PC-3 (cell line): ENCODE data around the gene MEGF9. TPM values are rescaled to one million over a fixed set of nuclear protein-coding genes. Genes with fewer than 3 reads are reported as not detected.

Experiments used
- ATAC-seq: fragments of 200-7000 bp; cut with Tn5 transposase; 2 replicates; pipeline ENCODE4 v1.9.1; 2020; ENCODE audit warnings: mild to moderate bottlenecking, moderate library complexity
- BruUV-seq: library from RNA; stranded (reverse); fragments of 400-500 nt; replicated peaks from 2 replicates; lab custom pipeline; 2021; lab: Mats Ljungman, UMichigan
- CTCF ChIA-PET: fragments of 300-600 bp; sonication (Branson Sonifier 250); formaldehyde crosslinking; loops from one replicate; lab custom pipeline; 2022; ENCODE audit warnings: antibody characterized with exemption; lab: Charles Lee
- POLR2A ChIA-PET: fragments of 300-600 bp; sonication (Branson Sonifier 250); formaldehyde crosslinking; loops from one replicate; lab custom pipeline; 2022; ENCODE audit warnings: antibody characterized with exemption; ENCODE audit not compliant: unreplicated experiment; lab: Charles Lee
- DNase-seq: peaks from one replicate; pipeline ENCODE4 v3.0.0-alpha.2; 2015
- H2AFZ ChIP-seq: fragments of 300-600 bp; sonication (generic); 2 replicates; pipeline ENCODE4 v1.6.0; 2016; ENCODE audit warnings: antibody characterized with exemption, low read length
- H3F3A ChIP-seq: fragments of 300-600 bp; sonication (generic); one replicate; pipeline ENCODE4 v1.6.0; 2017; ENCODE audit warnings: antibody characterized with exemption, low read length, control low read depth, mild to moderate bottlenecking; ENCODE audit not compliant: unreplicated experiment
- H3K27ac ChIP-seq: fragments of 300-600 bp; sonication (generic); 2 replicates; pipeline ENCODE4 v1.5.1; 2016; ENCODE audit warnings: mild to moderate bottlenecking, low read length
- H3K27me3 ChIP-seq: fragments of 300-600 bp; sonication (generic); 2 replicates; pipeline ENCODE4 v1.6.1; 2016; ENCODE audit warnings: low read length, mixed read lengths
- H3K36me3 ChIP-seq: fragments of 300-600 bp; sonication (generic); 2 replicates; pipeline ENCODE4 v1.6.1; 2016; ENCODE audit warnings: low read depth, mixed run types, low read length, mixed read lengths
- H3K4me1 ChIP-seq: fragments of 300-600 bp; sonication (generic); 2 replicates; pipeline ENCODE4 v1.5.1; 2016; ENCODE audit warnings: low read length; ENCODE audit not compliant: insufficient read depth
- H3K4me2 ChIP-seq: fragments of 300-600 bp; sonication (generic); 2 replicates; pipeline ENCODE4 v1.6.0; 2016; ENCODE audit warnings: low read length
- H3K4me3 ChIP-seq: fragments of 300-600 bp; sonication (generic); 2 replicates; pipeline ENCODE4 v1.5.1; 2016; ENCODE audit warnings: mild to moderate bottlenecking, low read length, mixed read lengths
- H3K79me2 ChIP-seq: fragments of 300-600 bp; sonication (generic); 2 replicates; pipeline ENCODE4 v1.6.1; 2017; ENCODE audit warnings: low read length, mixed read lengths
- H3K9ac ChIP-seq: fragments of 300-600 bp; sonication (generic); 2 replicates; pipeline ENCODE4 v1.6.0; 2016; ENCODE audit warnings: mild to moderate bottlenecking, low read length
- H3K9me2 ChIP-seq: fragments of 300-600 bp; sonication (generic); replicated peaks from 2 replicates; pipeline ENCODE4 v1.6.1; 2016; ENCODE audit warnings: mixed run types, low read length, mixed read lengths
- H3K9me3 ChIP-seq: fragments of 300-600 bp; sonication (generic); 2 replicates; pipeline ENCODE4 v1.6.1; 2016; ENCODE audit warnings: low read length, mixed read lengths
- H4K20me1 ChIP-seq: fragments of 300-600 bp; sonication (generic); 2 replicates; pipeline ENCODE4 v1.6.1; 2016; ENCODE audit warnings: low read length, mixed read lengths
- CTCF ChIP-seq: fragments of 300-600 bp; sonication (generic); conservative IDR thresholded peaks from 2 replicates; pipeline ENCODE4 v1.5.1; 2017; ENCODE audit warnings: antibody characterized with exemption, low read depth, mild to moderate bottlenecking, low read length
- EZH2 ChIP-seq: fragments of 300-600 bp; sonication (generic); IDR thresholded peaks from one replicate; pipeline ENCODE4 v1.6.1; 2017; ENCODE audit warnings: antibody characterized with exemption, mild to moderate bottlenecking, low read length; ENCODE audit not compliant: unreplicated experiment
- EZH2phosphoT487 ChIP-seq: fragments of 300-600 bp; sonication (generic); IDR thresholded peaks from 2 replicates; pipeline ENCODE4 v1.6.1; 2018; ENCODE audit warnings: mild to moderate bottlenecking, antibody characterized with exemption, low read length, borderline replicate concordance
- intact Hi-C: fragments of 100-400 bp; cut with micrococcal nuclease; formaldehyde crosslinking; loops from 2 replicates; pipeline ENCODE4 v1.9.0; 2023
- total RNA-seq: library from RNA; depleted of rRNA; stranded (reverse); fragments of >200 nt; gene quantifications from 2 replicates; pipeline ENCODE4 v1.2.3, GENCODE V29; 2014

MEGF9 gene
- total RNA-seq, 1 experiment from 2014 or later: 2.6 TPM

GRCh38 chr9:120619751-120620655, 94.3 kb downstream of the MEGF9 start:
- Histone ChIP-seq H3K27ac (no peak overlapping the region), H4K20me1 (no peaks in the 10 kb centered on the region), H2AFZ (no peak overlapping the region), H3K9me3 (no peaks in the 10 kb centered on the region), H3K9ac (no peak overlapping the region), H3K4me3 (no peak overlapping the region), H3K4me2 (peak overlapping the region; percentile 59), H3K4me1 (peaks cover 11% of the 10 kb centered on the region), H3K9me2 (no peaks in the 10 kb centered on the region), H3K79me2 (no peaks in the 10 kb centered on the region), H3F3A (no peaks in the 10 kb centered on the region), H3K27me3 (no peaks in the 10 kb centered on the region), H3K36me3 (no peaks in the 10 kb centered on the region; the same call in 1 of the 2 replicates)
- peak; percentile 75 for DNase-seq
- CTCF ChIA-PET: interaction anchor here (0.6 to 1.0 kb wide), 6 partner anchors 8 to 121 kb away, joined by 3 to 6 read pairs (median 4); no protein-coding TSS in a partner anchor
- BruUV-seq: no TSS peak
- intact Hi-C loops: loop anchor here (1.0 to 10.0 kb wide), 6 partner anchors 93 to 455 kb away; partner anchors contain the start of genes CNTRL and PSMD5
- ATAC-seq: peak; percentile 94
- TF ChIP-seq EZH2phosphoT487 (no peak), EZH2 (no peak), CTCF (peak; percentile 87)
- POLR2A ChIA-PET: no interaction called here

GRCh38 chr9:120616966-120617935, 97.0 kb downstream of the MEGF9 start:
- CTCF ChIA-PET: no interaction called here
- Histone ChIP-seq H3K27ac (no peak overlapping the region), H3K79me2 (no peaks in the 10 kb centered on the region), H2AFZ (no peak overlapping the region), H3K9ac (no peak overlapping the region), H3K9me3 (no peaks in the 10 kb centered on the region), H3K4me1 (peaks cover 11% of the 10 kb centered on the region), H3K36me3 (no peaks in the 10 kb centered on the region; the same call in 1 of the 2 replicates), H4K20me1 (no peaks in the 10 kb centered on the region), H3K4me3 (no peak overlapping the region), H3F3A (no peaks in the 10 kb centered on the region), H3K4me2 (no peak overlapping the region), H3K27me3 (no peaks in the 10 kb centered on the region), H3K9me2 (no peaks in the 10 kb centered on the region)
- BruUV-seq: no TSS peak
- ATAC-seq (no peak), DNase-seq (no peak)
- POLR2A ChIA-PET: no interaction called here
- intact Hi-C loops: loop anchor here (10.0 kb wide), 2 partner anchors 318 to 458 kb away; partner anchors contain the start of gene CNTRL
- no peak for TF ChIP-seq EZH2
- TF ChIP-seq EZH2phosphoT487: no peak
- TF ChIP-seq CTCF: no peak
